A549 (cell line): ENCODE results near the gene FANCC. TPM values are rescaled to one million over a fixed set of nuclear protein-coding genes. Genes with fewer than 3 reads are reported as not detected.

Experiments used
- ATAC-seq, 2 experiments: fragments of 200-7000 bp in 1 of 2; fragments of >200 bp in 1 of 2; cut with Nextera tagmentation in 1 of 2; cut with Tn5 transposase in 1 of 2; 3 replicates each; pipeline versions ENCODE4 v1.8.0 to v1.9.1; 2018 to 2020; ENCODE audit warnings: mild to moderate bottlenecking in 1 of 2, moderate library complexity in 1 of 2
- CTCF ChIA-PET: fragments of 300-600 bp; sonication (Branson Sonifier 250); formaldehyde crosslinking; extraction: SDS; loops from one replicate; lab custom pipeline; 2021; ENCODE audit warnings: antibody characterized with exemption, inconsistent platforms; lab: Yijun Ruan, JAX
- POLR2A ChIA-PET: fragments of 350-600 bp; formaldehyde crosslinking; extraction: SDS; loops from one replicate; lab custom pipeline; 2021; ENCODE audit warnings: antibody characterized with exemption, inconsistent platforms; lab: Yijun Ruan, JAX
- DNase-seq, 2 experiments: peaks; one replicate each; pipeline versions ENCODE4 v3.0.0 to v3.0.0-alpha.2; 2011 to 2016; ENCODE audit warnings: low read depth in 1 of 2, low spot score in 1 of 2
- FAIRE-seq: peaks from 2 replicates; lab custom pipeline; 2011; peaks lifted over from hg19 to GRCh38; lab: Jason Lieb, UNC
- H3K27ac ChIP-seq, 2 experiments: fragments of >200 bp; sonication (Bioruptor Twin); formaldehyde crosslinking; 3 replicates each; pipeline ENCODE4 v1.5.1; 2016 to 2017
- H3K4me1 ChIP-seq: fragments of >200 bp; sonication (Bioruptor Twin); formaldehyde crosslinking; 3 replicates; pipeline ENCODE4 v1.6.1; 2016
- H3K4me2 ChIP-seq: fragments of >200 bp; sonication (Bioruptor Twin); formaldehyde crosslinking; 3 replicates; pipeline ENCODE4 v1.6.1; 2016
- H3K4me3 ChIP-seq: fragments of >200 bp; sonication (Bioruptor Twin); formaldehyde crosslinking; 3 replicates; pipeline ENCODE4 v1.5.1; 2016
- H3K9me3 ChIP-seq: fragments of >200 bp; sonication (Bioruptor Twin); formaldehyde crosslinking; 3 replicates; pipeline ENCODE4 v1.6.1; 2016
- BCL3 ChIP-seq: fragments of >200 bp; sonication (Bioruptor Twin); formaldehyde crosslinking; IDR thresholded peaks from 3 replicates; pipeline ENCODE4 v1.6.1; 2016
- BHLHE40 ChIP-seq: IDR thresholded peaks from 2 replicates; pipeline ENCODE4 v1.6.1; 2012; ENCODE audit warnings: low read depth, low read length, inconsistent platforms
- CHD2 ChIP-seq: fragments of 150-350 bp; IDR thresholded peaks from 2 replicates; pipeline ENCODE4 v1.6.1; 2014; ENCODE audit warnings: low read length; ENCODE audit not compliant: partially characterized antibody
- E2F6 ChIP-seq: IDR thresholded peaks from 2 replicates; pipeline ENCODE4 v1.6.1; 2012; ENCODE audit warnings: low read depth, borderline replicate concordance
- EP300 ChIP-seq, 2 experiments: fragments of >200 bp; sonication (Bioruptor Twin); formaldehyde crosslinking; IDR thresholded peaks; 2 replicates in 1 of 2; 3 replicates in 1 of 2; pipeline ENCODE4 v1.6.1; 2016 to 2017
- FOSL2 ChIP-seq, 2 experiments: fragments of 450-650 bp in 1 of 2; fragments of >200 bp in 1 of 2; sonication (Bioruptor Twin) in 1 of 2; formaldehyde crosslinking; IDR thresholded peaks; 2 replicates each; pipeline versions ENCODE4 v1.5.0 to v1.6.1; 2016 to 2020; ENCODE audit warnings: mild to moderate bottlenecking in 1 of 2, moderate library complexity in 1 of 2
- HOXA7 ChIP-seq: fragments of 250-450 bp; sonication (Bioruptor Pico); IDR thresholded peaks from 2 replicates; pipeline ENCODE4 v1.5.0; 2020; ENCODE audit warnings: mild to moderate bottlenecking, moderate library complexity
- JUN ChIP-seq, 2 experiments: fragments of >200 bp; sonication (Bioruptor Twin); formaldehyde crosslinking; IDR thresholded peaks; 2 replicates in 1 of 2; 3 replicates in 1 of 2; pipeline ENCODE4 v1.6.1; 2016 to 2017
- KDM5A ChIP-seq: fragments of 200-600 bp; sonication (generic); IDR thresholded peaks from 2 replicates; pipeline ENCODE4 v1.6.1; 2016; ENCODE audit warnings: antibody characterized with exemption, mild to moderate bottlenecking
- NFE2L2 ChIP-seq: fragments of 150-350 bp; conservative IDR thresholded peaks from 2 replicates; pipeline ENCODE4 v1.6.1; 2014; ENCODE audit warnings: low read length
- POLR2A ChIP-seq: IDR thresholded peaks from 2 replicates; pipeline ENCODE4 v1.6.1; 2012; ENCODE audit warnings: mild to moderate bottlenecking, low read length
- POLR2AphosphoS2 ChIP-seq: conservative IDR thresholded peaks from 2 replicates; pipeline ENCODE4 v1.6.1; 2012; ENCODE audit warnings: low read length, improper control_type of control experiment, inconsistent platforms
- RARB ChIP-seq: fragments of 250-450 bp; sonication (Bioruptor Pico); IDR thresholded peaks from 2 replicates; pipeline ENCODE4 v1.8.0; 2021; ENCODE audit warnings: mild to moderate bottlenecking, moderate library complexity
- SMC3 ChIP-seq: fragments of >200 bp; sonication (Bioruptor Twin); formaldehyde crosslinking; IDR thresholded peaks from 3 replicates; pipeline ENCODE4 v1.6.1; 2018; ENCODE audit warnings: inconsistent platforms
- USF2 ChIP-seq: fragments of 450-650 bp; IDR thresholded peaks from 2 replicates; pipeline ENCODE4 v1.6.1; 2014; ENCODE audit warnings: antibody characterized with exemption
- ZC3H11A ChIP-seq: fragments of 450-650 bp; IDR thresholded peaks from 2 replicates; pipeline ENCODE4 v1.6.1; 2014; ENCODE audit warnings: antibody characterized with exemption, mild to moderate bottlenecking
- WGBS: methylation state at CpG from one replicate; pipeline ENCODE4 v1.1.6; 2017; ENCODE audit errors: missing lambda C conversion rate; 5-methylcytosine and 5-hydroxymethylcytosine counted together
- polyA plus RNA-seq, 4 experiments: library from polyadenylated mRNA; depleted of rRNA in 3 of 4; stranded (reverse); fragments of >200 nt; fragmentation: RNase III in 1 of 4; extraction: RNeasy Plus Mini Kit Qiagen cat#74134 plus additional on column Dnase treatment in 1 of 4; gene quantifications; 2 replicates in 3 of 4; 3 replicates in 1 of 4; pipeline ENCODE4 v1.2.3, GENCODE V29; 2011 to 2017
- TF ChIP-seq, protein P1 (sequence below): fragments of 200-600 bp; sonication (generic); IDR thresholded peaks from 2 replicates; pipeline ENCODE4 v1.6.1; 2016; ENCODE audit warnings: antibody characterized with exemption, mild to moderate bottlenecking, moderate library complexity
- TF ChIP-seq, protein P2 (sequence below): fragments of >200 bp; sonication (Bioruptor Twin); formaldehyde crosslinking; IDR thresholded peaks from 3 replicates; pipeline ENCODE4 v1.5.1; 2016

Gene FANCC
- polyA plus RNA-seq, 2 of the 4 experiments (the other 2 are of a cell fraction) = 13.5 to 24.9 TPM

DNA sequence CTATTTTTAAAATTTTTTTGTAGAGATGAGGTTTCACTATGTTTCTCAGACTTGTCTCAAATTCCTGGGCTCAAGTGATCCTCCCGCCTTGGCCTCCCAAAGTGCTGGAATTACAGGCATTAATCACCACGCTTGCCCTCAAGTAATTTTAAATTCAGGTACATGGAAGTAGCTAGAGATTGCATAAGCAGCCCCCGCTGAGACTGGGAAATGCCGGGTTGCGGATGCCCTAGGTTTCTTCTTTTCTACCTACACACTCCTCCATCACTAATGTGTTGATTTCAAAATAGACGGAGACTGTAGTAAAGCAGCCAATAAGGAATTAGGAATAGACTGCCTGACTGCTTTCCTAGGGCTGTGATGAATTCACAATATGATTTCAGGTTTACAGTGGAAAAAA, 202.4 kb downstream of the FANCC start (continued):
- TF ChIP-seq BCL3 = no peak
- TF ChIP-seq HOXA7 = no peak
- TF ChIP-seq NFE2L2 = no peak
- no peak for TF ChIP-seq BHLHE40

GRCh38 chr9:95112436-95113280, 204.9 kb downstream of the FANCC start:
- 94% methylated on average over 12 of the region's 12 CpGs for WGBS
- no peak for FAIRE-seq
- H3K4me2 ChIP-seq = no peak overlapping the region
- ATAC-seq = peak in 1 of 2 experiments; percentile 12; a peak in 1 of 6 replicates
- no peak overlapping the region for H3K4me3 ChIP-seq
- POLR2A ChIA-PET = no interaction called here
- DNase-seq = no peak
- H3K9me3 ChIP-seq = no peaks in the 10 kb centered on the region
- H3K4me1 ChIP-seq = no peaks in the 10 kb centered on the region
- TF ChIP-seq BHLHE40 (no peak), POLR2A (no peak)
- TF ChIP-seq, all 56 proteins: peak for 0
- CTCF ChIA-PET = interaction anchor here (0.9 to 5.9 kb wide), 9 partner anchors 8 to 444 kb away, joined by 3 to 58 read pairs (median 3); no protein-coding TSS in a partner anchor
- no peak overlapping the region for H3K27ac ChIP-seq

DNA sequence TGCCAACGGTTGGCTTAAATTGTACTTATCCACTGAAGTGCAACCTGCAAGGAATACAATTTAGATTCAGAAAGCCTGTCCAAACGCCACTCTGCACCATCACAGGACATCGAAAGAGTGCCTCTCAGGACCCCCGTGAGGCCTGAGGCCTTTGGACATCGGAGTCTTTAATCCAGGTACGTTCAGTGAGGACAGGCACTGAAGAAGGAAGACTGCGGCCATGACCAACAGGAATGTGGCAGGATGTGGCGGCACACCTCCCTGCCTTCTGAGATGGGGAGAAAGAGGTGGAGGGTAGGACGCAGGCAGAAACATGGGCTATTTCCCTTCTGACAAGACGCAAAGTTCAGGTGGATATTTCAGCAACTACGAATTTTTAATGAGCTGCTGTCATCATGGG, 205.8 kb downstream of the FANCC start:
- ATAC-seq = no peak
- ChIA-PET CTCF (interaction anchor here (0.9 to 5.9 kb wide), 6 partner anchors 12 to 443 kb away, joined by 3 to 58 read pairs (median 5); no protein-coding TSS in a partner anchor), POLR2A (no interaction called here)
- no peak overlapping the region for H3K27ac ChIP-seq
- no peak overlapping the region for H3K4me3 ChIP-seq
- no peak overlapping the region for H3K4me2 ChIP-seq
- H3K9me3 ChIP-seq = no peaks in the 10 kb centered on the region
- FAIRE-seq = no peak
- no peak for TF ChIP-seq CHD2
- TF ChIP-seq, protein P1, sequence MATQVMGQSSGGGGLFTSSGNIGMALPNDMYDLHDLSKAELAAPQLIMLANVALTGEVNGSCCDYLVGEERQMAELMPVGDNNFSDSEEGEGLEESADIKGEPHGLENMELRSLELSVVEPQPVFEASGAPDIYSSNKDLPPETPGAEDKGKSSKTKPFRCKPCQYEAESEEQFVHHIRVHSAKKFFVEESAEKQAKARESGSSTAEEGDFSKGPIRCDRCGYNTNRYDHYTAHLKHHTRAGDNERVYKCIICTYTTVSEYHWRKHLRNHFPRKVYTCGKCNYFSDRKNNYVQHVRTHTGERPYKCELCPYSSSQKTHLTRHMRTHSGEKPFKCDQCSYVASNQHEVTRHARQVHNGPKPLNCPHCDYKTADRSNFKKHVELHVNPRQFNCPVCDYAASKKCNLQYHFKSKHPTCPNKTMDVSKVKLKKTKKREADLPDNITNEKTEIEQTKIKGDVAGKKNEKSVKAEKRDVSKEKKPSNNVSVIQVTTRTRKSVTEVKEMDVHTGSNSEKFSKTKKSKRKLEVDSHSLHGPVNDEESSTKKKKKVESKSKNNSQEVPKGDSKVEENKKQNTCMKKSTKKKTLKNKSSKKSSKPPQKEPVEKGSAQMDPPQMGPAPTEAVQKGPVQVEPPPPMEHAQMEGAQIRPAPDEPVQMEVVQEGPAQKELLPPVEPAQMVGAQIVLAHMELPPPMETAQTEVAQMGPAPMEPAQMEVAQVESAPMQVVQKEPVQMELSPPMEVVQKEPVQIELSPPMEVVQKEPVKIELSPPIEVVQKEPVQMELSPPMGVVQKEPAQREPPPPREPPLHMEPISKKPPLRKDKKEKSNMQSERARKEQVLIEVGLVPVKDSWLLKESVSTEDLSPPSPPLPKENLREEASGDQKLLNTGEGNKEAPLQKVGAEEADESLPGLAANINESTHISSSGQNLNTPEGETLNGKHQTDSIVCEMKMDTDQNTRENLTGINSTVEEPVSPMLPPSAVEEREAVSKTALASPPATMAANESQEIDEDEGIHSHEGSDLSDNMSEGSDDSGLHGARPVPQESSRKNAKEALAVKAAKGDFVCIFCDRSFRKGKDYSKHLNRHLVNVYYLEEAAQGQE = no peak
- no peak for TF ChIP-seq E2F6
- TF ChIP-seq KDM5A = no peak
- TF ChIP-seq ZC3H11A = no peak
- no peak for TF ChIP-seq RARB (CRISPR knock-in tag)
- TF ChIP-seq, protein P2, sequence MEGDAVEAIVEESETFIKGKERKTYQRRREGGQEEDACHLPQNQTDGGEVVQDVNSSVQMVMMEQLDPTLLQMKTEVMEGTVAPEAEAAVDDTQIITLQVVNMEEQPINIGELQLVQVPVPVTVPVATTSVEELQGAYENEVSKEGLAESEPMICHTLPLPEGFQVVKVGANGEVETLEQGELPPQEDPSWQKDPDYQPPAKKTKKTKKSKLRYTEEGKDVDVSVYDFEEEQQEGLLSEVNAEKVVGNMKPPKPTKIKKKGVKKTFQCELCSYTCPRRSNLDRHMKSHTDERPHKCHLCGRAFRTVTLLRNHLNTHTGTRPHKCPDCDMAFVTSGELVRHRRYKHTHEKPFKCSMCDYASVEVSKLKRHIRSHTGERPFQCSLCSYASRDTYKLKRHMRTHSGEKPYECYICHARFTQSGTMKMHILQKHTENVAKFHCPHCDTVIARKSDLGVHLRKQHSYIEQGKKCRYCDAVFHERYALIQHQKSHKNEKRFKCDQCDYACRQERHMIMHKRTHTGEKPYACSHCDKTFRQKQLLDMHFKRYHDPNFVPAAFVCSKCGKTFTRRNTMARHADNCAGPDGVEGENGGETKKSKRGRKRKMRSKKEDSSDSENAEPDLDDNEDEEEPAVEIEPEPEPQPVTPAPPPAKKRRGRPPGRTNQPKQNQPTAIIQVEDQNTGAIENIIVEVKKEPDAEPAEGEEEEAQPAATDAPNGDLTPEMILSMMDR = no peak
- no peak for TF ChIP-seq EP300 (IDR thresholded peaks at IDR 0.05)
- TF ChIP-seq JUN (IDR thresholded peaks at IDR 0.05) = no peak
- no peak for TF ChIP-seq SMC3
- no peak for TF ChIP-seq USF2
- TF ChIP-seq POLR2AphosphoS2 = no peak
- no peak for TF ChIP-seq FOSL2 (IDR thresholded peaks at IDR 0.05)
- TF ChIP-seq FOSL2 (CRISPR knock-in tag; IDR thresholded peaks at IDR 0.05) = no peak
- DNase-seq = no peak
- 94% methylated on average over 11 of the region's 11 CpGs for WGBS
- no peaks in the 10 kb centered on the region for H3K4me1 ChIP-seq
